ENCODE data around the gene ACP4. TPM values are rescaled to one million over a fixed set of nuclear protein-coding genes. Genes with fewer than 3 reads are reported as not detected.

The ACP4 gene
- total and polyA plus RNA-seq, 4 donors, result not detected

GRCh38 chr19:50797781-50798658 lies 7.8 kb downstream of the ACP4 start:
- Histone ChIP-seq H3K4me1 (ENCODE audit: control insufficient read depth in 1 of 2, insufficient read depth in 2 of 2, low read length in 2 of 2) (no peaks in the 10 kb centered on the region), H3K9me3 (ENCODE audit: control insufficient read depth, low read length) (no peaks in the 10 kb centered on the region), H3K27ac (ENCODE audit: low read depth in 1 of 2, low read length in 2 of 2) (no peak overlapping the region), H3K36me3 (ENCODE audit: control insufficient read depth in 1 of 2, insufficient read depth in 2 of 2, low read length in 1 of 2) (no peaks in the 10 kb centered on the region), H3K27me3 (ENCODE audit: control insufficient read depth in 1 of 2, insufficient read depth in 2 of 2, low read length in 1 of 2) (no peaks in the 10 kb centered on the region), H3K4me3 (ENCODE audit: low read length in 2 of 2) (no peak overlapping the region)
- ATAC-seq (ENCODE audit: low FRiP score) (no peak), DNase-seq (no peak)
- intact Hi-C loops (cut with DNase I), result no loop called here
- 81 to 83% methylated on average over 18 of the region's 18 CpGs for WGBS, 2 donors

GRCh38 chr19:50798659-50799546 lies 8.7 kb downstream of the ACP4 start:
- WGBS, 2 donors, result 84 to 89% methylated on average over 21 of the region's 21 CpGs

GRCh38 chr19:50799547-50799851 lies 9.3 kb downstream of the ACP4 start:
- intact Hi-C loops (cut with DNase I), result no loop called here
- Histone ChIP-seq H3K4me1 (ENCODE audit: control insufficient read depth in 1 of 2, insufficient read depth in 2 of 2, low read length in 2 of 2) (no peaks in the 10 kb centered on the region), H3K27ac (ENCODE audit: low read depth in 1 of 2, low read length in 2 of 2) (no peak overlapping the region), H3K36me3 (ENCODE audit: control insufficient read depth in 1 of 2, insufficient read depth in 2 of 2, low read length in 1 of 2) (no peaks in the 10 kb centered on the region), H3K27me3 (ENCODE audit: control insufficient read depth in 1 of 2, insufficient read depth in 2 of 2, low read length in 1 of 2) (no peaks in the 10 kb centered on the region), H3K9me3 (ENCODE audit: control insufficient read depth, low read length) (no peaks in the 10 kb centered on the region), H3K4me3 (ENCODE audit: low read length in 2 of 2) (no peak overlapping the region)
- WGBS, 2 donors, result 82% methylated on average over 3 of the region's 3 CpGs
- DNase-seq (no peak), ATAC-seq (ENCODE audit: low FRiP score) (no peak)

More at GRCh38 chr19:50798659-50799546, 8.7 kb downstream of the ACP4 start:
- DNase-seq (no peak), ATAC-seq (ENCODE audit: low FRiP score) (no peak)
- H3K4me3 ChIP-seq (ENCODE audit: low read length in 2 of 2), result no peak overlapping the region
- H3K36me3 ChIP-seq (ENCODE audit: control insufficient read depth in 1 of 2, insufficient read depth in 2 of 2, low read length in 1 of 2), result no peaks in the 10 kb centered on the region
- no peaks in the 10 kb centered on the region for H3K4me1 ChIP-seq (ENCODE audit: control insufficient read depth in 1 of 2, insufficient read depth in 2 of 2, low read length in 2 of 2)
- intact Hi-C loops (cut with DNase I), result no loop called here
- H3K9me3 ChIP-seq (ENCODE audit: control insufficient read depth, low read length), result no peaks in the 10 kb centered on the region
- no peaks in the 10 kb centered on the region for H3K27me3 ChIP-seq (ENCODE audit: control insufficient read depth in 1 of 2, insufficient read depth in 2 of 2, low read length in 1 of 2)
- H3K27ac ChIP-seq (ENCODE audit: low read depth in 1 of 2, low read length in 2 of 2), result no peak overlapping the region

- no peaks in the 10 kb centered on the region for H3K9me3 ChIP-seq (ENCODE audit: control insufficient read depth, low read length)
- DNase-seq, result no peak
- no peaks in the 10 kb centered on the region for H3K27me3 ChIP-seq (ENCODE audit: control insufficient read depth in 1 of 2, insufficient read depth in 2 of 2, low read length in 1 of 2)
- H3K27ac ChIP-seq (ENCODE audit: low read depth in 1 of 2, low read length in 2 of 2), result no peak overlapping the region
- no peak for ATAC-seq (ENCODE audit: low FRiP score)
- H3K4me3 ChIP-seq (ENCODE audit: low read length in 2 of 2), result no peak overlapping the region
- H3K4me1 ChIP-seq (ENCODE audit: control insufficient read depth in 1 of 2, insufficient read depth in 2 of 2, low read length in 2 of 2), result no peaks in the 10 kb centered on the region
- no peaks in the 10 kb centered on the region for H3K36me3 ChIP-seq (ENCODE audit: control insufficient read depth in 1 of 2, insufficient read depth in 2 of 2, low read length in 1 of 2)
- intact Hi-C loops (cut with DNase I), result loop anchor here in 1 of 2 donors (10.0 kb wide), 1 partner anchor 314 kb away; no protein-coding TSS in a partner anchor
- 87 to 88% methylated on average over 8 of the region's 8 CpGs for WGBS, 2 donors
These were observed 10.9 kb downstream of the ACP4 start for GRCh38 chr19:50801107-50801506.

- DNase-seq, result no peak
- H3K27ac ChIP-seq (ENCODE audit: low read depth in 1 of 2, low read length in 2 of 2), result peak overlapping the region in 1 of 2 donors; percentile 11
- intact Hi-C loops (cut with DNase I), result loop anchor here in 1 of 2 donors (10.0 kb wide), 1 partner anchor 311 kb away; no protein-coding TSS in a partner anchor
- no peaks in the 10 kb centered on the region for H3K36me3 ChIP-seq (ENCODE audit: control insufficient read depth in 1 of 2, insufficient read depth in 2 of 2, low read length in 1 of 2)
- H3K4me1 ChIP-seq (ENCODE audit: control insufficient read depth in 1 of 2, insufficient read depth in 2 of 2, low read length in 2 of 2), result no peaks in the 10 kb centered on the region
- no peaks in the 10 kb centered on the region for H3K9me3 ChIP-seq (ENCODE audit: control insufficient read depth, low read length)
- no peaks in the 10 kb centered on the region for H3K27me3 ChIP-seq (ENCODE audit: control insufficient read depth in 1 of 2, insufficient read depth in 2 of 2, low read length in 1 of 2)
- peak overlapping the region; percentile 69 for H3K4me3 ChIP-seq (ENCODE audit: low read length in 2 of 2)
- 0 to 1% methylated on average over 28 to 40 of the region's 40 CpGs for WGBS, 2 donors
- no peak for ATAC-seq (ENCODE audit: low FRiP score)
These were observed 13.6 kb downstream of the ACP4 start for GRCh38 chr19:50803633-50804419.

GRCh38 chr19:50804420-50805272 lies 14.4 kb downstream of the ACP4 start:
- no peaks in the 10 kb centered on the region for H3K27me3 ChIP-seq (ENCODE audit: control insufficient read depth in 1 of 2, insufficient read depth in 2 of 2, low read length in 1 of 2)
- ATAC-seq (ENCODE audit: low FRiP score) (peak; percentile 99), DNase-seq (peak; percentile 99)
- H3K36me3 ChIP-seq (ENCODE audit: control insufficient read depth in 1 of 2, insufficient read depth in 2 of 2, low read length in 1 of 2), result no peaks in the 10 kb centered on the region
- WGBS, 2 donors, result 0% methylated on average over 62 of the region's 62 CpGs
- no peaks in the 10 kb centered on the region for H3K9me3 ChIP-seq (ENCODE audit: control insufficient read depth, low read length)
- peak overlapping the region; percentile 69 for H3K4me3 ChIP-seq (ENCODE audit: low read length in 2 of 2)
- peak overlapping the region in 1 of 2 donors; percentile 93 for H3K27ac ChIP-seq (ENCODE audit: low read depth in 1 of 2, low read length in 2 of 2)
- intact Hi-C loops (cut with DNase I), result loop anchor here in 1 of 2 donors (10.0 kb wide), 1 partner anchor 310 kb away; no protein-coding TSS in a partner anchor
- no peaks in the 10 kb centered on the region for H3K4me1 ChIP-seq (ENCODE audit: control insufficient read depth in 1 of 2, insufficient read depth in 2 of 2, low read length in 2 of 2)

GRCh38 chr19:50808856-50809255 lies 18.6 kb downstream of the ACP4 start:
- intact Hi-C loops (cut with DNase I), result loop anchor here in 1 of 2 donors (10.0 kb wide), 1 partner anchor 306 kb away; no protein-coding TSS in a partner anchor
- ATAC-seq (ENCODE audit: low FRiP score), result no peak
- Histone ChIP-seq H3K27me3 (ENCODE audit: control insufficient read depth in 1 of 2, insufficient read depth in 2 of 2, low read length in 1 of 2) (no peaks in the 10 kb centered on the region), H3K4me1 (ENCODE audit: control insufficient read depth in 1 of 2, insufficient read depth in 2 of 2, low read length in 2 of 2) (no peaks in the 10 kb centered on the region), H3K36me3 (ENCODE audit: control insufficient read depth in 1 of 2, insufficient read depth in 2 of 2, low read length in 1 of 2) (no peaks in the 10 kb centered on the region), H3K9me3 (ENCODE audit: control insufficient read depth, low read length) (no peaks in the 10 kb centered on the region), H3K27ac (ENCODE audit: low read depth in 1 of 2, low read length in 2 of 2) (no peak overlapping the region), H3K4me3 (ENCODE audit: low read length in 2 of 2) (no peak overlapping the region)
- no peak for DNase-seq
- 53 to 54% methylated on average over 1 of the region's 1 CpG for WGBS, 2 donors
